HFFc6 (cell line): ENCODE measurements around the gene TTC3. TPM values are rescaled to one million over a fixed set of nuclear protein-coding genes. Genes with fewer than 3 reads are reported as not detected.
"Not testable (repeated sequence)": the region's sequence is repeated elsewhere in the genome, so short reads cannot be mapped to it uniquely, and the experiment has no call there.

Experiments used
- DNase-seq: peaks from one replicate; pipeline ENCODE4 v3.0.0-alpha.2; 2018
- H3K27ac Mint-ChIP-seq: 2 replicates; pipeline ENCODE4 v1.8.0; 2020; ENCODE audit warnings: mild to moderate bottlenecking, mixed read lengths
- H3K27me3 Mint-ChIP-seq: 2 replicates; pipeline ENCODE4 v1.8.0; 2021; ENCODE audit warnings: mild to moderate bottlenecking, moderate library complexity, mixed read lengths; ENCODE audit not compliant: insufficient read depth
- H3K36me3 Mint-ChIP-seq: 2 replicates; pipeline ENCODE4 v1.8.0; 2021; ENCODE audit warnings: low read depth, mixed read lengths
- H3K4me1 Mint-ChIP-seq: 2 replicates; pipeline ENCODE4 v1.8.0; 2020; ENCODE audit warnings: low read depth, mixed read lengths
- H3K4me3 Mint-ChIP-seq: 2 replicates; pipeline ENCODE4 v1.8.0; 2020; ENCODE audit warnings: mild to moderate bottlenecking, moderate library complexity, mixed read lengths
- H3K9me3 Mint-ChIP-seq: 2 replicates; pipeline ENCODE4 v1.8.0; 2020; ENCODE audit warnings: mild to moderate bottlenecking, mixed read lengths
- total RNA-seq, 6 experiments: library from RNA; stranded (reverse); fragmentation: NEBNext Ultra II Directional; extraction: Animal tissue kit (Norgen Biotek cat#: 25700); gene quantifications; 2 replicates in 1 of 6; 3 replicates in 5 of 6; pipeline ENCODE4 v1.2.3, GENCODE V29; 2021
- TF ChIP-seq, protein P1 (sequence below): fragments of 200-600 bp; sonication (generic); IDR thresholded peaks from 2 replicates; pipeline ENCODE4 v1.5.0; 2021; ENCODE audit warnings: antibody characterized with exemption, mild to moderate bottlenecking

Gene TTC3
- total RNA-seq, 6 experiments from 2014 or later: 123 to 173 (median 134) TPM

DNA sequence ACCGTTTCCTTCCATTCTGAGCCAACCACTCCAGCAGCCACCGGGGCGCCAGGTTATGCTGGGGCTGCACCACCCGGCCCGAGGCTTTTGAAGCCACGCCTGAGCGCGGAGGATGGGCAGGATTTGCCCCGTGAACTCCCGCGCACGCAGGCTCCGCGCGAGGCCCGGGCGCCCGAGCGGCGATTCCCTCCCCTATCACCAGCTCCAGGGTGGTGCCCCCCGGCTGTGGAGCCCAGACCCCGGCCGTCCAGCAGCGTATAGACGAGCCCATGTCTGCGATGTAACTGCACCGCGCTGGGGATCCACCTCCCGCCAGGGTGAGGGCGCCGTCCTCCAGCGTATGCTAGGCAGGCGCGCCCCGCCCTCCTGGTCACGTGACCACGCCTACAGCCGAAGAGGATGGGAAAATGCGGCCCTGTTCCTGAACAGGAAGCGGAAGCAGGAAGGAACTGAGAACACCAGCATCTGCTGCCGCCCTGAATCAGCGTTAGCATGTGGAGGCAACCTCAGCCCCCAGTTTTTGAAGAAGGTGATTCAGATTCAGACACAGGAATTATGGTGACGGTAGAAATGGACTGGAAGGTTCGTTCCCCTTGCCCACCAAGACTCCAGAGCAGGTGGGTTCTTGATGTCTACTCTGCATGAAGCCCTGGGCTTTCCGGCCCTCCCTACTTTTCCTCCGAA, 148.1 kb downstream of the TTC3 start:
- TF ChIP-seq, protein P1, sequence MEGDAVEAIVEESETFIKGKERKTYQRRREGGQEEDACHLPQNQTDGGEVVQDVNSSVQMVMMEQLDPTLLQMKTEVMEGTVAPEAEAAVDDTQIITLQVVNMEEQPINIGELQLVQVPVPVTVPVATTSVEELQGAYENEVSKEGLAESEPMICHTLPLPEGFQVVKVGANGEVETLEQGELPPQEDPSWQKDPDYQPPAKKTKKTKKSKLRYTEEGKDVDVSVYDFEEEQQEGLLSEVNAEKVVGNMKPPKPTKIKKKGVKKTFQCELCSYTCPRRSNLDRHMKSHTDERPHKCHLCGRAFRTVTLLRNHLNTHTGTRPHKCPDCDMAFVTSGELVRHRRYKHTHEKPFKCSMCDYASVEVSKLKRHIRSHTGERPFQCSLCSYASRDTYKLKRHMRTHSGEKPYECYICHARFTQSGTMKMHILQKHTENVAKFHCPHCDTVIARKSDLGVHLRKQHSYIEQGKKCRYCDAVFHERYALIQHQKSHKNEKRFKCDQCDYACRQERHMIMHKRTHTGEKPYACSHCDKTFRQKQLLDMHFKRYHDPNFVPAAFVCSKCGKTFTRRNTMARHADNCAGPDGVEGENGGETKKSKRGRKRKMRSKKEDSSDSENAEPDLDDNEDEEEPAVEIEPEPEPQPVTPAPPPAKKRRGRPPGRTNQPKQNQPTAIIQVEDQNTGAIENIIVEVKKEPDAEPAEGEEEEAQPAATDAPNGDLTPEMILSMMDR: no peak; the same call in 1 of the 2 replicates
- H3K36me3 Mint-ChIP-seq: peaks cover 45% of the 10 kb centered on the region
- peak overlapping the region; percentile 83 for H3K27ac Mint-ChIP-seq
- peaks cover 6% of the 10 kb centered on the region for H3K9me3 Mint-ChIP-seq
- peaks cover 17% of the 10 kb centered on the region for H3K4me1 Mint-ChIP-seq
- H3K27me3 Mint-ChIP-seq: no peaks in the 10 kb centered on the region; the same call in 1 of the 2 replicates
- peak; percentile 79 for DNase-seq
- peak overlapping the region; percentile 88 for H3K4me3 Mint-ChIP-seq

DNA sequence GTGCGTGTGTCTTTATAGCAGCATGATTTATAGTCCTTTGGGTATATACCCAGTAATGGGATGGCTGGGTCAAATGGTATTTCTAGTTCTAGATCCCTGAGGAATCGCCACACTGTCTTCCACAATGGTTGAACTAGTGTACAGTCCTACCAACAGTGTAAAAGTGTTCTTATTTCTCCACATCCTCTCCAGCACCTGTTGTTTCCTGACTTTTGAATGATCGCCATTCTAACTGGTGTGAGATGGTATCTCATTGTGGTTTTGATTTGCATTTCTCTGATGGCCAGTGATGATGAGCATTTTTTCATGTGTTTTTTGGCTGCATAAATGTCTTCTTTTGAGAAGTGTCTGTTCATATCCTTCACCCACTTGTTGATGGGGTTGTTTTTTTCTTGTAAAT, 149.2 kb downstream of the TTC3 start:
- not testable (repeated sequence) for H3K27ac Mint-ChIP-seq, DNase-seq, H3K4me3 Mint-ChIP-seq, H3K9me3 Mint-ChIP-seq, H3K27me3 Mint-ChIP-seq
- Mint-ChIP-seq H3K36me3 (peaks cover 50% of the 10 kb centered on the region), H3K4me1 (peaks cover 17% of the 10 kb centered on the region)

DNA sequence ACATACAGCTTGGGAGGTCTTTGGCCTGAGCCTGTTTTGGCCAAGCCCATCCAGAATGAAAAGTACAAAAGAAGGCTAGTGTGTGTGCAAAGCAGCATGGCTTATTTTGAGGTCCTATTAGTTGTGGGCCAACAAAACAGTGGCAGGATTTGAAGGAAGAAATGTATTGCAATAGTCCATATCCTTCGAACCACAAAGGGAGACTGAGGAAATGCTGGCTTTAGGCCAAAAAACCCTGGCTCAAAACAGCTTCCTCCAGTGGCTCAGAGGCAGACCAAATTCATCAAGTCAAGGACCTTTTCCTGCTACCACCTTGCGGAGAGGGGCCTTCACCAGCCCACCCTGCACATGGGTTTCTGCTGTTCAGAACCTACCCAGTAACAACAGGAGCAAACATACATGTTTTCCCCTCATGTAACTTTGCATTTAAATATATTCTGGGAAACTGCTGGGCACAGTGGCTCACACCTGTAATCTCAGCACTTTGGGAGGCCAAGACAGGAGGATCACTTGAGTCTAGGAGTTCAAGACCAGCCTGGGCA, 150.8 kb downstream of the TTC3 start:
- TF ChIP-seq, protein P1: no peak
- H3K36me3 Mint-ChIP-seq: peaks cover 59% of the 10 kb centered on the region
- H3K27me3 Mint-ChIP-seq: no peaks in the 10 kb centered on the region; the same call in 1 of the 2 replicates
- no peak for DNase-seq
- H3K4me1 Mint-ChIP-seq: peaks cover 17% of the 10 kb centered on the region
- no peak overlapping the region for H3K4me3 Mint-ChIP-seq
- peaks cover 6% of the 10 kb centered on the region for H3K9me3 Mint-ChIP-seq
- H3K27ac Mint-ChIP-seq: no peak overlapping the region

DNA sequence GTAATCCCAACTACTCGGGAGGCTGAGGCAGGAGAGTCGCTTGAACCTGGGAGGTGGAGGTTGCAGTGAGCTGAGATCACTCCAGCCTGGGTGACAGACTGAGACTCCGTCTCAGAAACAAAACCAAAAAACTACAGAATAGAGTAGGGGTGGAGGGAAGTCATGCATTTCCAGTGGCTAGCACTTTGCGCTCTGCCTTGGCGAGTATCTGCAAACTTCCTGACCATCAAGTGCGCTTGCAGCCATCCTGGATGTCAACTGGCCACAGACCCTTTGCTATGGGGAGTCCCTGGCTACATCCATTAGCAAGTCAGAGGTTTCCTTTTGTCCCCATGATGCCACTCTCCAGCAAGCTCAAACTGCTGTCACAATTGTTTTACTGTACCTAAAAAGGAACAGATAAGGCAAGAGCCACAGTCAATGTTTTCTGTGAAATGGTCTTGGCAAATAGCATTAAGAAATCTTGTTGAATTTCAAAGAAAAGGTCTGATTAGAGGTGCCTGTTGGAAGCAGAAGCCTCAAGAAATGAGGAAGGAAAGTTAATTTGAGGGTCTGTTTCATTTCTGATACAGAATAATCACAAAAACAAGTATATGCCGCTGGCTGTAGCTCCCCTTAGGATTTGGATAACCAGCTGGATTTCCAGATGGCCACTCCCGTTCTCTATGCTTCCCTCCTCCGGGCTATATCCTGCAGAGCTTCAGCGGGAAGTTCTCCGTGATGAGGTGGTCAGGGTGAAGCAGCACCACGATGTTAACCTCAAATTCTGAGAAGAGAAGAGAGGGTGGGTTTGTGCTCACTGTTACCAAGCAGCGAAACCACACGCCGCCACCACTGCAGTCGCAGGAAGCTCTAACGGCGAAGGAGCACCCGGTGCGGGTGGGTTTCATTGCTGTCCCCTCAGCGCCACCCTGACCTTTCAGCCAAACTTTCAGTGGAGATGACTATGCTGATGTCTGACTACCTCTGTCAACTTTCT, 152.1 kb downstream of the TTC3 start:
- H3K4me3 Mint-ChIP-seq: no peak overlapping the region
- TF ChIP-seq, protein P1: no peak
- no peak overlapping the region for H3K27ac Mint-ChIP-seq
- no peak for DNase-seq
- peaks cover 50% of the 10 kb centered on the region for H3K36me3 Mint-ChIP-seq
- peaks cover 6% of the 10 kb centered on the region for H3K9me3 Mint-ChIP-seq
- H3K4me1 Mint-ChIP-seq: peaks cover 10% of the 10 kb centered on the region
- no peaks in the 10 kb centered on the region; the same call in 1 of the 2 replicates for H3K27me3 Mint-ChIP-seq

DNA sequence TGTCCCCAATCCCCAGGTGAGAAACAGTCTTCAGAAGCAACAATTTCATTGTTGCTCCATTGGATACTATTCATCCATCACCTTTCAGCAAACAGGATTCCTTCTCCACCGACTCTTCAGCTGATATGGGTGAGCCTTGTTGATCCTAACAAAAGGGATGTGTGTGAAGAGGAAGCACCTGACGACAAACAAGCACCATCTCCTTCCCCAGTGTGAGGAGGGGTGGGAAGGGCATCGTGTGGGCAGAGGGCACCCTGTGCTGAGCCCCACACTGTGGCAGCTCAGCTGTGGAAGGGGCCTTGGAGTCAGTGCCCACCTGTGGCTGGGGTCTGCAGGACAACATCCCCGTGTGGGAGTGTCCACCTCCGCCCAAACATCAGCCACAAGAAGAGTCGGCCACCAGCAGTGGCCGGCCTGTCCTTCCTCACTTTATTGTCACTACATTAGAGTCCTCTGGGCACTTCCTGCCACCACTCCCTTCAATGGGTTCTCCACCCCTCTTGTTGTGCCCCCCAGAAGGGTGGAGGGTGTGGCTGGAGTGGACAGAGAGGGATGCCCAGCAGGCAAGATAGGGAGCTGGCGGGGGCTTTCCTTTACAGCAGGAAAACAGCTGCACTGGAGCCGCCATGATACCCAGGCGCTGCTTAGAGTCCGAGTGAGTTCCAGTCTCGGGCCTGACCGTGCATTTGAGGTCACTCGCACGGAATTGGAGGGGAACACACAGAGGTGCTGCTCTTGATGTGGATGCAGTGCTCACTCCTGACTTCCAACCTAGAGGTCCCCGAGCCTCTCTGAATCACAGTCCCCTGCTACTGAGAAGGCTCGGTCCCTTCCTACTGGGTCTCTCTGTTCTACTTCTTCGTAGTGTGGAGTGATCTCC, 153.2 kb downstream of the TTC3 start:
- TF ChIP-seq, protein P1: no peak
- Mint-ChIP-seq H3K9me3 (peaks cover 3% of the 10 kb centered on the region), H3K27ac (no peak overlapping the region), H3K36me3 (peaks cover 52% of the 10 kb centered on the region), H3K4me3 (no peak overlapping the region), H3K27me3 (no peaks in the 10 kb centered on the region; the same call in 1 of the 2 replicates), H3K4me1 (peaks cover 3% of the 10 kb centered on the region; the same call in 1 of the 2 replicates)
- no peak for DNase-seq
